ENCODE results near the gene TATDN2. TPM values are rescaled to one million over a fixed set of nuclear protein-coding genes. Genes with fewer than 3 reads are reported as not detected.

Gene TATDN2
- polyA plus RNA-seq (2012; rRNA removed) = 14.7 and 17.8 TPM in 2 replicates
- 12.8 and 15.2 TPM in 2 replicates for polyA plus RNA-seq (2012; cell fraction: cytosol; rRNA removed)
- 18.3 and 22.1 TPM in 2 replicates for polyA plus RNA-seq (2012; cell fraction: nucleus; rRNA removed)

DNA sequence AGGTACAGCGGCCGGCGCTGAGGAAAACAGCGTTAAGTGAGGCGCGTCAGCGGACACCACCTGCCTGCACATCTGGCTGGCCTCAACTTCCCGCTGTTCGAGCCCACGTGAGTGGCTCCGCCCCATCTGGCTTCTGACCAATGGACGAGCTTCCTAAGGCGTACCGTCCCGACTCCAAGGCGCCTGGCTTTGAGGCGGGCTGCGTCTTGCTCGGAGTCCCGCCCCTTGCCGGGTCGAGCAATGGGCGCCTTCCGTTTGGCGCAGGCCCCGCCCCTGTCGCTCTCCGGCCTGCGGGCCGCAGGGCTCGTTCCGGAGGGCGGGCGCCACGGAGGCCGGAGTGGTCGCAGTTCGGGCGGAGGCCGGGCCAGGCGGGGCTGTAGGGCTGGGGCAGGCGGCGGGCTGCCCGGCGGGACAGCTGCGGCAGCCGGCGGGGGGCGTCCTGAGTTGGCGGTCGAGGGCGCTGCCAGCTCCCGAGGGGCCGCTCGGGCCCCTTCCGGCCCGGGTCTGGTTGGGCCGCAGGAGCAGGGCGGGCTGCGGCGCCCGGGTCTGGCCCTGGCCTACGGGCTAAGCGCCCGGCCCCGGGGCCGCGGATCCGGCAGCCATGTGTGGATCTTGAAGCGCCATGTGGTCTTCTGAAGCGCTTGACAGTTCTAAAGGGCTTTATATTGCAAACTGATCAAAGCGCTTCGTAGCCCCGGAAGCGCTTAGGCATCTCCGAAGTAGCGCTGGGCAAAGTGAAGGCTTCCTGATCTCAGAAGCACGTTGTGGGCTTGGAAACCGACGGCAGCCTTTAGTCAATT is at the start of gene TATDN2:
TSS of gene TATDN2 (plus strand) at position 276 of the 800 bp plus-strand sequence. CDS start 742 bp downstream, outside the sequence.
- peaks cover 9 to 11% of the 10 kb centered on the region in 2 experiments; a peak in 3 of 4 replicates for H3K4me1 ChIP-seq (ENCODE audit: control insufficient read depth in 1 of 2, insufficient read depth in 2 of 2, low read depth in 1 of 2, low read length in 1 of 2)
- peak within 1 kb of the TSS; percentile 53 to 65 for H3K27ac ChIP-seq (ENCODE audit: low read depth in 2 of 2, low read length in 1 of 2)
- peak within 1 kb of the TSS; percentile 85 for H3K9ac ChIP-seq
- peaks cover 9% of the 10 kb centered on the region; the same call in 1 of the 2 replicates for H4K20me1 ChIP-seq (ENCODE audit: insufficient read depth)
- POLR2A ChIA-PET = interaction anchor here (0.8 to 1.3 kb wide), 3 partner anchors 15 to 455 kb away, joined by 4 to 5 read pairs (median 5); partner anchors contain the start of genes ARPC4 and CRELD1
- no peak for TF ChIP-seq JUND (IDR thresholded peaks at IDR 0.05)
- TF ChIP-seq, protein P1, sequence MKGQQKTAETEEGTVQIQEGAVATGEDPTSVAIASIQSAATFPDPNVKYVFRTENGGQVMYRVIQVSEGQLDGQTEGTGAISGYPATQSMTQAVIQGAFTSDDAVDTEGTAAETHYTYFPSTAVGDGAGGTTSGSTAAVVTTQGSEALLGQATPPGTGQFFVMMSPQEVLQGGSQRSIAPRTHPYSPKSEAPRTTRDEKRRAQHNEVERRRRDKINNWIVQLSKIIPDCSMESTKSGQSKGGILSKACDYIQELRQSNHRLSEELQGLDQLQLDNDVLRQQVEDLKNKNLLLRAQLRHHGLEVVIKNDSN (IDR thresholded peaks at IDR 0.05; ENCODE audit: borderline replicate concordance, low read depth) = peak; percentile 78; the same call in 1 of the 2 replicates
- TF ChIP-seq POLR2AphosphoS5 (IDR thresholded peaks at IDR 0.05; ENCODE audit: low read depth, low read length) = no peak
- TF ChIP-seq ELF1 (IDR thresholded peaks at IDR 0.05) = peak; percentile 28; the same call in 1 of the 2 replicates
- TF ChIP-seq, protein P2, sequence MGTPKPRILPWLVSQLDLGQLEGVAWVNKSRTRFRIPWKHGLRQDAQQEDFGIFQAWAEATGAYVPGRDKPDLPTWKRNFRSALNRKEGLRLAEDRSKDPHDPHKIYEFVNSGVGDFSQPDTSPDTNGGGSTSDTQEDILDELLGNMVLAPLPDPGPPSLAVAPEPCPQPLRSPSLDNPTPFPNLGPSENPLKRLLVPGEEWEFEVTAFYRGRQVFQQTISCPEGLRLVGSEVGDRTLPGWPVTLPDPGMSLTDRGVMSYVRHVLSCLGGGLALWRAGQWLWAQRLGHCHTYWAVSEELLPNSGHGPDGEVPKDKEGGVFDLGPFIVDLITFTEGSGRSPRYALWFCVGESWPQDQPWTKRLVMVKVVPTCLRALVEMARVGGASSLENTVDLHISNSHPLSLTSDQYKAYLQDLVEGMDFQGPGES (IDR thresholded peaks at IDR 0.05; ENCODE audit: low read depth, low read length) = no peak
- TF ChIP-seq SIN3A (IDR thresholded peaks at IDR 0.05; ENCODE audit: borderline replicate concordance, low read depth, low read length) = peak; percentile 41; the same call in 1 of the 2 replicates
- peak; percentile 50; the same call in 1 of the 2 replicates for TF ChIP-seq TAF1 (IDR thresholded peaks at IDR 0.05; ENCODE audit: borderline replicate concordance, low read depth, low read length)
- TF ChIP-seq CTCF (IDR thresholded peaks at IDR 0.05) = no peak
- no peak for TF ChIP-seq TEAD4 (IDR thresholded peaks at IDR 0.05; ENCODE audit: borderline replicate concordance, insufficient read depth)
- no peak for TF ChIP-seq MEF2A (IDR thresholded peaks at IDR 0.05; ENCODE audit: borderline replicate concordance, low read depth)
- peak; percentile 93 for TF ChIP-seq MXI1 (IDR thresholded peaks at IDR 0.05; ENCODE audit: low read depth, low read length)
- 0 out of 2 replicates have a peak, but pooled peaks have one; percentile 9 for TF ChIP-seq NFIC (IDR thresholded peaks at IDR 0.05; ENCODE audit: borderline replicate concordance)
- TF ChIP-seq RXRA (IDR thresholded peaks at IDR 0.05; ENCODE audit: borderline replicate concordance, low read depth) = no peak
- TF ChIP-seq PBX3 (IDR thresholded peaks at IDR 0.05) = 0 out of 2 replicates have a peak, but pooled peaks have one; percentile 15
- TF ChIP-seq FOXM1 (IDR thresholded peaks at IDR 0.05; ENCODE audit: low read depth) = no peak
- TF ChIP-seq USF2 (IDR thresholded peaks at IDR 0.05; ENCODE audit: borderline replicate concordance, low read depth, low read length) = peak; percentile 2; the same call in 1 of the 2 replicates
- no peak; the same call in 1 of the 2 replicates for TF ChIP-seq RFX5 (IDR thresholded peaks at IDR 0.05; ENCODE audit: low read length)
- TF ChIP-seq NRF1 (IDR thresholded peaks at IDR 0.05; ENCODE audit: low read depth, low read length) = peak; percentile 41; the same call in 1 of the 2 replicates
- TF ChIP-seq GATA2 (CRISPR knock-in tag; IDR thresholded peaks at IDR 0.05) = no peak
- TF ChIP-seq TCF12 (IDR thresholded peaks at IDR 0.05) = no peak
- peak; percentile 94 for TF ChIP-seq MAX (IDR thresholded peaks at IDR 0.05; ENCODE audit: low read depth)
- peak; percentile 26 for TF ChIP-seq GABPA (IDR thresholded peaks at IDR 0.05; ENCODE audit: low read depth)
- TF ChIP-seq RAD21 (IDR thresholded peaks at IDR 0.05; ENCODE audit: low read length) = no peak
- WGBS (ENCODE audit: low lambda C conversion rate) = under 1% methylated on average over 26 of the region's 80 CpGs
- CTCF ChIA-PET = interaction anchor here (0.9 to 1.5 kb wide), 4 partner anchors 11 to 491 kb away, joined by 3 to 4 read pairs (median 3); no protein-coding TSS in a partner anchor
- peak within 1 kb of the TSS; percentile 100 for H2AFZ ChIP-seq (ENCODE audit: low read depth)
- H3F3A ChIP-seq (replicated peaks; ENCODE audit: insufficient read depth) = peaks cover 4% of the 10 kb centered on the region
- peak; percentile 99 for DNase-seq
- H3K36me3 ChIP-seq (replicated peaks in 1 of 2; ENCODE audit: control insufficient read depth in 1 of 2, insufficient read depth in 2 of 2, low read length in 1 of 2) = peaks cover 6 to 34% of the 10 kb centered on the region in 2 experiments
- peaks cover 50% of the 10 kb centered on the region for H3K79me2 ChIP-seq (ENCODE audit: insufficient read depth)
- peak within 1 kb of the TSS; percentile 93 for H3K4me2 ChIP-seq
- H3K9me2 ChIP-seq = no peaks in the 10 kb centered on the region
- no peaks in the 10 kb centered on the region for H3K27me3 ChIP-seq (ENCODE audit: insufficient read depth)
- H3K9me3 ChIP-seq = peaks cover 15% of the 10 kb centered on the region; the same call in 1 of the 2 replicates
- peak within 1 kb of the TSS; percentile 76 to 96 for H3K4me3 ChIP-seq (ENCODE audit: low read depth in 2 of 2, low read length in 1 of 2)

All from SK-N-SH (cell line).